ENCODE data around the gene TLE6.
"Not testable (repeated sequence)": the region's sequence is repeated elsewhere in the genome, so short reads cannot be mapped to it uniquely, and the experiment has no call there.

Gene TLE6

DNA sequence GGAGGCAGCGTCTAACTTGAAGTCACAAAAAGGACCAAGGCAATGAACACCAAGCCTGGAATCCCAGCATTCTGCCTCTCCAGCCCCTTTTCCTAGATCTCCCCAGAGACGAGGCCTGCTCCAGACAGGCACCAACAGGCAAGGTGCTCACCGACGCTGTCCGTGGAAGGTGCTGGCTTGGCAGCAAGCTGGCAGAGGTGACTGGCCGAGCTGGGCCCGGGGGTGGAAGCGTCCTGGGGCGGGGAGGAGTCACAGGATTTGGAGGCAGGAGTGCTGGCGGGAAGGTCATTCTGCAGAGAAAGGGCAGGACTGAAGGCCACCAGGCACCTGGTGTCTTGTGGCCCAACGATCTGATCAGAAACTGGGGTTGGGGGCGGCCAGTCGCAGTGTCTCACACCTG lies 33.5 kb downstream of the TLE6 start:
- TF ChIP-seq EZH2 (optimal IDR thresholded peaks at IDR 0.05; ENCODE audit: low read depth, low read length) (no peak), EZH2phosphoT487 (IDR thresholded peaks at IDR 0.05; ENCODE audit: low read length) (no peak)
- TF ChIP-seq, protein P1, sequence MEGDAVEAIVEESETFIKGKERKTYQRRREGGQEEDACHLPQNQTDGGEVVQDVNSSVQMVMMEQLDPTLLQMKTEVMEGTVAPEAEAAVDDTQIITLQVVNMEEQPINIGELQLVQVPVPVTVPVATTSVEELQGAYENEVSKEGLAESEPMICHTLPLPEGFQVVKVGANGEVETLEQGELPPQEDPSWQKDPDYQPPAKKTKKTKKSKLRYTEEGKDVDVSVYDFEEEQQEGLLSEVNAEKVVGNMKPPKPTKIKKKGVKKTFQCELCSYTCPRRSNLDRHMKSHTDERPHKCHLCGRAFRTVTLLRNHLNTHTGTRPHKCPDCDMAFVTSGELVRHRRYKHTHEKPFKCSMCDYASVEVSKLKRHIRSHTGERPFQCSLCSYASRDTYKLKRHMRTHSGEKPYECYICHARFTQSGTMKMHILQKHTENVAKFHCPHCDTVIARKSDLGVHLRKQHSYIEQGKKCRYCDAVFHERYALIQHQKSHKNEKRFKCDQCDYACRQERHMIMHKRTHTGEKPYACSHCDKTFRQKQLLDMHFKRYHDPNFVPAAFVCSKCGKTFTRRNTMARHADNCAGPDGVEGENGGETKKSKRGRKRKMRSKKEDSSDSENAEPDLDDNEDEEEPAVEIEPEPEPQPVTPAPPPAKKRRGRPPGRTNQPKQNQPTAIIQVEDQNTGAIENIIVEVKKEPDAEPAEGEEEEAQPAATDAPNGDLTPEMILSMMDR (IDR thresholded peaks at IDR 0.05; ENCODE audit: low read length), result no peak

DNA sequence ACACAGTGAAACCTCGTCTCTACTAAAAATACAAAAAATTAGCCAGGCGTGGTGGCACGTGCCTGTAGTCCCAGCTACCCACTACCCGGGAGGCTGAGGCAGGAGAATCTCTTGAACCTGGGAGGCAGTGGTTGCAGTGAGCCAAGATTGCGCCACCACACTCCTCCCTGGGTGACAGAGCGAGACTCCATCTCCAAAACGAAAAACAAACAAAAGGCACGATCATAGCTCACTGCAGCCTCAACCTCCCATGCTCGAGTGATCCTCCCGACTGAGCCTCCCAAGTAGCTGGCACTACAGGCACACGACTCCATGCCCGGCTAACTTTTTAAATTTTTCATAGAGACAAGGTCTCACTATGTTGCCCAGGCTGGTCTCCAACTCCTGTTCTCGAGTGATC lies 34.7 kb downstream of the TLE6 start:
- not testable (repeated sequence) for H3F3A ChIP-seq (ENCODE audit: insufficient read depth, low read length); H3K79me2 ChIP-seq (ENCODE audit: low read length); H3K36me3 ChIP-seq (replicated peaks; ENCODE audit: insufficient read depth, low read length); H3K9ac ChIP-seq (ENCODE audit: low read length); H3K27ac ChIP-seq (ENCODE audit: low read length); H2AFZ ChIP-seq (ENCODE audit: low read length); H3K9me2 ChIP-seq (replicated peaks; ENCODE audit: insufficient read depth, low read length); H3K4me3 ChIP-seq (ENCODE audit: low read length); H4K20me1 ChIP-seq (ENCODE audit: insufficient read depth, low read length); H3K9me3 ChIP-seq (replicated peaks; ENCODE audit: insufficient read depth, low read length); DNase-seq; H3K4me1 ChIP-seq (ENCODE audit: low read length); H3K4me2 ChIP-seq (ENCODE audit: low read depth, low read length)
- peaks cover 91% of the 10 kb centered on the region for H3K27me3 ChIP-seq (replicated peaks; ENCODE audit: insufficient read depth, low read length)

More for the DNA sequence above, 33.5 kb downstream of the TLE6 start:
- Histone ChIP-seq H3K4me2 (ENCODE audit: low read depth, low read length) (no peak overlapping the region), H3K9ac (ENCODE audit: low read length) (no peak overlapping the region), H3F3A (ENCODE audit: insufficient read depth, low read length) (no peaks in the 10 kb centered on the region), H3K36me3 (replicated peaks; ENCODE audit: insufficient read depth, low read length) (no peaks in the 10 kb centered on the region), H4K20me1 (ENCODE audit: insufficient read depth, low read length) (no peaks in the 10 kb centered on the region), H3K4me3 (ENCODE audit: low read length) (no peak overlapping the region), H3K9me2 (replicated peaks; ENCODE audit: insufficient read depth, low read length) (no peaks in the 10 kb centered on the region), H2AFZ (ENCODE audit: low read length) (no peak overlapping the region), H3K9me3 (replicated peaks; ENCODE audit: insufficient read depth, low read length) (no peaks in the 10 kb centered on the region), H3K79me2 (ENCODE audit: low read length) (no peaks in the 10 kb centered on the region), H3K27ac (ENCODE audit: low read length) (no peak overlapping the region), H3K4me1 (ENCODE audit: low read length) (no peaks in the 10 kb centered on the region), H3K27me3 (replicated peaks; ENCODE audit: insufficient read depth, low read length) (peaks cover 84% of the 10 kb centered on the region)
- DNase-seq, result no peak

DNA sequence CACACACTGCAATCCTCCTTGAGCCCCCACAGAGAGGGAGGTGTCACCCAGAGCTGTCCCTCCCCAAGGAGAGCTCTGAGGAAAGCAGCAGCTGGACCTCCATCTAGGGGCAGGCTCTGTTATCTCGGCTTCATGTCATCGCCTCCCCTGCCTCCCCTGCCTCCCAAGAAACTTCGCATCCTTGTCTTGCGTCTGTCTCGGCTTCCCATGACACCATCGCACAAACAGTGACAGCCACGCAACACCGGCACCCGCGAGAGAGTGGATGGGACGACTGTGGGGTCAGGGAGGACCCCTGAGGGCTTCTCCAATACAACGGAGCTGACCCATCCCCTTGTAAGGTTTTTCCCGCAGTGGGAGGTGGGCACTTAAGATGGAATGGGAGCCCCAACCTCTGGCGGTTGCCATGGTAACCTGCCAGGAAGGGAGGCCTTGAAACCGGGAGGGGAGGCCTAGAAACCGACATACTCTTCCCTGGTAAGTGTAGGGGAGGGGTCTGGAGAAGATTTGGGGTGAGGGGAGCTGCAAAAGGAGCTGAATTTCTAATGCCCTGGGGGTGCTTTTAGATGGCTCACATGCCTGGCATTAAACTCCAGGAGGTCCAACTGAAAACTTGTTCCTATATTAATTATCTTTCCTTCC lies 35.4 kb downstream of the TLE6 start:
- H3K79me2 ChIP-seq (ENCODE audit: low read length), result no peaks in the 10 kb centered on the region
- no peak overlapping the region for H2AFZ ChIP-seq (ENCODE audit: low read length)
- TF ChIP-seq EZH2phosphoT487 (IDR thresholded peaks at IDR 0.05; ENCODE audit: low read length), result no peak
- TF ChIP-seq, protein P1 (IDR thresholded peaks at IDR 0.05; ENCODE audit: low read length), result no peak
- no peak for TF ChIP-seq EZH2 (optimal IDR thresholded peaks at IDR 0.05; ENCODE audit: low read depth, low read length)
- no peaks in the 10 kb centered on the region for H3K9me3 ChIP-seq (replicated peaks; ENCODE audit: insufficient read depth, low read length)
- H4K20me1 ChIP-seq (ENCODE audit: insufficient read depth, low read length), result no peaks in the 10 kb centered on the region
- no peak overlapping the region for H3K27ac ChIP-seq (ENCODE audit: low read length)
- no peaks in the 10 kb centered on the region for H3K36me3 ChIP-seq (replicated peaks; ENCODE audit: insufficient read depth, low read length)
- no peak overlapping the region for H3K4me3 ChIP-seq (ENCODE audit: low read length)
- no peaks in the 10 kb centered on the region for H3F3A ChIP-seq (ENCODE audit: insufficient read depth, low read length)
- H3K9me2 ChIP-seq (replicated peaks; ENCODE audit: insufficient read depth, low read length), result no peaks in the 10 kb centered on the region
- H3K4me2 ChIP-seq (ENCODE audit: low read depth, low read length), result no peak overlapping the region
- H3K27me3 ChIP-seq (replicated peaks; ENCODE audit: insufficient read depth, low read length), result peaks cover 91% of the 10 kb centered on the region
- DNase-seq, result no peak
- H3K4me1 ChIP-seq (ENCODE audit: low read length), result no peaks in the 10 kb centered on the region
- no peak overlapping the region for H3K9ac ChIP-seq (ENCODE audit: low read length)

DNA sequence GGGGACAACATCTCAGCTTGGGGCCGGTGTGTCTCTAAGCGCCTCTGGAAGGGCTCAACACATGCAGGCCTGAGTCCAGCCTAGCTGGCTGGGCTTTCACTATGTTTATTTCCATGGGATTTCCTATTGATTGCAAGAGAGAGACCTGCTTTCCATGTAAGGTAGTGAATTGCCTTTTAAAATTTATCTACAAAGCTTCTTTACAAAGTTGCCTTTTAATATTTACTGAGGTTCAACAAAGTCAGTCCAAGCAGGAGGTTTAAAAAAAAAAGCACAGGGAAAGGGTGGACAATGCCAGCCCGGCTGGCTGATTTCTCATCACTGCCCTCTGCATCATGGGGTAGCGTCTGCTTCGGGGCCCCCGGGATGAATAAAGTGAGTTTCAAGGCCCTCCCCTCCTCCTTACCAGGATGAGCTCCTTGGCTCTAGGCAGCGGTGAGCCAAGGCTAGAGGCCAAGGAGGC lies 35.9 kb downstream of the TLE6 start:
- H3K9me3 ChIP-seq (replicated peaks; ENCODE audit: insufficient read depth, low read length), result no peaks in the 10 kb centered on the region
- no peaks in the 10 kb centered on the region for H3K4me1 ChIP-seq (ENCODE audit: low read length)
- no peaks in the 10 kb centered on the region for H4K20me1 ChIP-seq (ENCODE audit: insufficient read depth, low read length)
- no peaks in the 10 kb centered on the region for H3F3A ChIP-seq (ENCODE audit: insufficient read depth, low read length)
- no peaks in the 10 kb centered on the region for H3K36me3 ChIP-seq (replicated peaks; ENCODE audit: insufficient read depth, low read length)
- no peak overlapping the region for H2AFZ ChIP-seq (ENCODE audit: low read length)
- H3K4me2 ChIP-seq (ENCODE audit: low read depth, low read length), result no peak overlapping the region
- H3K27ac ChIP-seq (ENCODE audit: low read length), result no peak overlapping the region
- no peak overlapping the region for H3K9ac ChIP-seq (ENCODE audit: low read length)
- H3K9me2 ChIP-seq (replicated peaks; ENCODE audit: insufficient read depth, low read length), result no peaks in the 10 kb centered on the region
- H3K4me3 ChIP-seq (ENCODE audit: low read length), result no peak overlapping the region
- peaks cover 92% of the 10 kb centered on the region for H3K27me3 ChIP-seq (replicated peaks; ENCODE audit: insufficient read depth, low read length)
- no peaks in the 10 kb centered on the region for H3K79me2 ChIP-seq (ENCODE audit: low read length)
- TF ChIP-seq, protein P1 (IDR thresholded peaks at IDR 0.05; ENCODE audit: low read length), result no peak
- TF ChIP-seq EZH2phosphoT487 (IDR thresholded peaks at IDR 0.05; ENCODE audit: low read length), result no peak
- TF ChIP-seq EZH2 (optimal IDR thresholded peaks at IDR 0.05; ENCODE audit: low read depth, low read length), result no peak
- DNase-seq, result no peak
